Pons (tissue), 1 donor: ENCODE data around the gene ZP3.
"Not testable (repeated sequence)": the region's sequence is repeated elsewhere in the genome, so short reads cannot be mapped to it uniquely, and the experiment has no call there.

Experiments used
- DNase-seq: peaks from one replicate; pipeline ENCODE4 v3.0.0-alpha.2; 2016; ENCODE audit warnings: low spot score

Gene ZP3

DNA sequence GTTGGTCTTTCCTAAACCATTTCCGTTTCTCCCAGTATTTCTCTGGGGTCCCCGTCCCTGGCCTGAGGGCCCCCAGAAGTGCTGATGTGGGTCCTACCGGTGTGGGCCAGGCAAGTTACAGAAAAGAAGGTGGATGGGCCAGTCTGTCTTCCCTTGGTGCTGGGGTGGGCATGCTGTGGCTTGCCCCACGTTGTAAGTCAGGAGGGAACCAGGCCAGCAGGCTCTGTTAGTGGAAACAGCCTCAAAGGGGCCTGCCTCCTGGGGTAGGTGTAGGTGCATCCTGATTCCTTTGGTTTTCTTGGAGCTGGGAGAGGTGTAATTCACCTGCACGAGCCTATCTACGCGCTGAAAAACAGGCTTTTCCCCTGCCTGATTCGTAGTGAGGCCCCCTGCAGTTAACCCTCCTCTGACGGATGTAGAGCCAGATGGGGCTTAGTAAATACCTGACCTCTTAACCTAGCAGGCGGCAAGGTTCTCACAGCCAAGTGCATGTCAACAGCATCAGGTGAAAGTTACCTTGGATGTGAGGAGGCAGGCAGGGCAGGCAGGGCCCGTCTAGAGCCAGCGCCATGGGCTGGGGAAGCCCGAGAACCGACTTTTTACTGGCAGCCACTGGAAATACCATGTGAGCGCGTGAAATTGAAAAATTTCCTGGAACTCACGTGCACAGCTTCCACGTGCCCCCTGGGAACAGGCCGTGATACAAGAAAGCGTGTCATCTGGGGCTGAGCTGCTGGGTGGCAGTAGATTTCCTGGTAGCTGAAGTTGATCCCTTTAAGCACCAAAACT lies 61.3 kb downstream of the ZP3 start:
- not testable (repeated sequence) for DNase-seq

DNA sequence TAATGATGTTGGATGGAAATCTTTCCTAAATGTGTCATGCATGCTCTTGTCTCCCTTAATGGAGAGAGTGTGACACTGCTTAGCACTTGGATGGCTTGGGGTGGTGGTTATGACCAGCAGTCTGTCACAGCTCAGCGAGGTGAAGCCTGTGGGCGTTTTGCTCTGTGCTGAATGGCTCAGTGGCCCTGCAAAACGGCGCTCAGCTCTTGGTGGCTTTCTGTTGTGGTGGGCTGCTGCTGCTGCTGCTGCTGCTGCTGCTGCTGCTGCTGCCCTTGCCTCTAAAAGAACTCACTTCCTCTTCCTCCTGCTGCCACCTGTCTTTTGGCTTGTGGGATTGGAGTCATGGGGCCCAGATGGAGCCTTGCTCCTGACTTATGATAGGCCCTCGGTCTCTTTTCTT lies 61.9 kb downstream of the ZP3 start:
- not testable (repeated sequence) for DNase-seq

DNA sequence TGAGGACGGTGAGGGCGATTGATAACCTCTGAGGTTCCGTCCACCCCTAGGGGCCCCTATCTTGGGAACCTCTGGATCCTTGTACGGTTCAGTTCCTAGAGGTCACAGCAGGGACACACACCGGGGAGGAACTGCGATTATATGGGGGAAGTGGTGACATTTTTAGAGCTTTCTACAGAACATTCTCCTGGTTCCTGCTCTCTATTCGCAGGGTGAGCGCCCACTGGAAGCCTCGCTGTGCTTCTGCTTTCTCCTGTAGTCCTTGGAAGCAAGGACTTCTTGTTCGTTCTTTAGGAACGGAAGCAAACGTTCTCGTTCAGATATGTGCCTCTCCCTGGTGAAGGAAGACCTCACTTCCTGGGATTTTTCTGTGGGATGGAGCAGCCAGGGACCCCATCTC lies 63.2 kb downstream of the ZP3 start:
- not testable (repeated sequence) for DNase-seq
